ENCODE data around the gene NKD1. TPM values are rescaled to one million over a fixed set of nuclear protein-coding genes. Genes with fewer than 3 reads are reported as not detected.

The NKD1 gene
- total and polyA plus RNA-seq, 2 of the 8 experiments (the other 6 are each of a cell fraction or from before 2014, with no cell fraction given), result 0.70 to 4.5 TPM

DNA sequence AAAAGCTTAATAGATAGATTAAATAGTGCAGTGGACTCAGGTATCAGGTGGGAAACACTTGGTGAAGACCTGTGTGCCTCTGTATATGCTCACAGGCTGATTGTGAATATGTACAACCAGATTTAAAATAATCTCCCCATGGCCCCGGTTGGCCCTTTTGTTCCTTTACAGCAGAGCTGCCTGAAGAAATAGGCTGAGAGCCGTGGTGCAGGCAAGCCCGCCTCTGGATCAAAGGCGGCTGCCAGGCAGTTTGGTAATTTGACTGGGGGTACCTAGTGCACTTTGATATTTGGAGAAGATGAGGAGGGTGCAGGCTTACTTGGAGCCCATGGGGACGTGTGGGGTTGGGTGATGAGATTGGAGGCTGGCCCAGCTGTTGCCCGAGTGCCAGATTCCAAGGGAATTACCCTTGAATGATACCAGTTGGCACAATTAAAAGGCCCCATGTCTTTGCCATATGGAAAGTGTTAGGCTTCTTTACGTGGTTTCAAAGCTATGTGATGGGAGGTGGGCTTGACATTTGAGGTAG is 5.0 kb downstream of the NKD1 start:
- H3K27ac ChIP-seq (ENCODE audit: low read depth, low read length), result no peak overlapping the region
- H3K23ac ChIP-seq (ENCODE audit: insufficient read length), result no peak overlapping the region
- H4K91ac ChIP-seq (replicated peaks; ENCODE audit: insufficient read length, low read length), result no peak overlapping the region
- DNase-seq (ENCODE audit: low read depth in 1 of 2, low spot score in 2 of 2) (no peak), FAIRE-seq (no peak)
- peaks cover 0 to 2% (median 0%) of the 10 kb centered on the region in 4 experiments; a peak in 1 of 7 replicates for H3K4me1 ChIP-seq (replicated peaks in 1 of 4; ENCODE audit: control insufficient read depth in 3 of 4, insufficient read depth in 4 of 4, low read length in 3 of 4)
- H3K9ac ChIP-seq (replicated peaks in 1 of 4; ENCODE audit: extremely low read depth in 1 of 4, low read depth in 3 of 4, low read length in 3 of 4), result no peak overlapping the region
- ChIA-PET CTCF (ENCODE audit: partially characterized antibody) (interaction anchor here (1.2 kb wide), 3 partner anchors 75 to 118 kb away, joined by 3 to 5 read pairs (median 3); no protein-coding TSS in a partner anchor), POLR2A (ENCODE audit: partially characterized antibody) (no interaction called here)
- H2AFZ ChIP-seq (ENCODE audit: low read length), result no peak overlapping the region
- H3K23me2 ChIP-seq (ENCODE audit: low read depth, low read length), result peaks cover 9% of the 10 kb centered on the region; the same call in 1 of the 2 replicates
- no peak overlapping the region for H3K56ac ChIP-seq (replicated peaks; ENCODE audit: insufficient read length, low read depth, low read length)
- no peak overlapping the region for H3K14ac ChIP-seq (ENCODE audit: insufficient read length)
- H4K8ac ChIP-seq (ENCODE audit: extremely low read depth, insufficient read depth, low read length), result no peak overlapping the region
- no peaks in the 10 kb centered on the region for H4K20me1 ChIP-seq (replicated peaks in 1 of 2; ENCODE audit: control insufficient read depth in 1 of 2, insufficient read depth in 2 of 2, low read length in 2 of 2)
- no peak overlapping the region for H2BK120ac ChIP-seq (replicated peaks; ENCODE audit: low read depth, low read length)
- H2BK12ac ChIP-seq (ENCODE audit: low read depth, low read length), result no peak overlapping the region
- peaks cover 12 to 21% (median 19%) of the 10 kb centered on the region in 4 experiments for H3K27me3 ChIP-seq (replicated peaks in 1 of 4; ENCODE audit: control insufficient read depth in 3 of 4, extremely low read depth in 1 of 4, insufficient read depth in 3 of 4, low read length in 3 of 4)
- no peak overlapping the region for H3K4me2 ChIP-seq (ENCODE audit: insufficient read depth in 1 of 2, low read depth in 2 of 2, low read length in 2 of 2)
- no peak overlapping the region for H2BK5ac ChIP-seq (ENCODE audit: low read depth, low read length)
- no peaks in the 10 kb centered on the region for H3K79me2 ChIP-seq (ENCODE audit: control insufficient read depth in 1 of 2, insufficient read depth in 2 of 2, low read length in 2 of 2)
- no peak overlapping the region for H3K18ac ChIP-seq (ENCODE audit: extremely low read depth, low read length)
- no peak overlapping the region for H4K5ac ChIP-seq (ENCODE audit: insufficient read length, low read depth, low read length)
- no peak overlapping the region for H2AK5ac ChIP-seq (ENCODE audit: low read depth, low read length)
- no peak overlapping the region for H3K4ac ChIP-seq (replicated peaks; ENCODE audit: insufficient read length, low read depth, low read length)
- no peaks in the 10 kb centered on the region for H3K9me3 ChIP-seq (ENCODE audit: insufficient read depth in 2 of 2, low read depth in 1 of 2, low read length in 1 of 2)
- H3K36me3 ChIP-seq (ENCODE audit: control insufficient read depth in 2 of 4, insufficient read depth in 4 of 4, low read length in 3 of 4), result no peaks in the 10 kb centered on the region
- 85% methylated on average over 7 of the region's 7 CpGs; no CpG with 5 or more reads in 1 of the 2 experiments for WGBS, 2 experiments (ENCODE audit: extremely low coverage in 1 of 2, insufficient coverage in 1 of 2, insufficient read length in 1 of 2, insufficient replicate concordance in 2 of 2, low coverage in 1 of 2, low lambda C conversion rate in 2 of 2, missing lambda C conversion rate in 1 of 2)
- no peak overlapping the region for H2BK15ac ChIP-seq (ENCODE audit: low read length)
- no peaks in the 10 kb centered on the region for H3K79me1 ChIP-seq (ENCODE audit: low read depth, low read length)
- H2BK20ac ChIP-seq (ENCODE audit: low read length), result no peak overlapping the region
- no peak overlapping the region for H3K4me3 ChIP-seq (ENCODE audit: extremely low read depth in 1 of 4, insufficient read depth in 2 of 4, low read depth in 3 of 4, low read length in 4 of 4)
- no peak for TF ChIP-seq CHD1 (IDR thresholded peaks at IDR 0.05; ENCODE audit: low read depth, low read length)
- TF ChIP-seq KDM4A (IDR thresholded peaks at IDR 0.05; ENCODE audit: low read depth, low read length, severe bottlenecking), result no peak
- TF ChIP-seq ATF2 (IDR thresholded peaks at IDR 0.05; ENCODE audit: low read length), result no peak
- TF ChIP-seq POLR2A (IDR thresholded peaks at IDR 0.05; ENCODE audit: control extremely low read depth in 1 of 2, low read depth in 2 of 2, low read length in 2 of 2), result no peak
- TF ChIP-seq USF2 (IDR thresholded peaks at IDR 0.05; ENCODE audit: low read length), result no peak
- no peak for TF ChIP-seq TAF7 (optimal IDR thresholded peaks at IDR 0.05; ENCODE audit: borderline replicate concordance, low read depth, low read length)
- no peak for TF ChIP-seq SRF (IDR thresholded peaks at IDR 0.05; ENCODE audit: low read depth, low read length)
- TF ChIP-seq JUND (IDR thresholded peaks at IDR 0.05; ENCODE audit: low read length), result no peak
- TF ChIP-seq CTBP2 (IDR thresholded peaks at IDR 0.05; ENCODE audit: borderline replicate concordance, insufficient read depth, insufficient read length, low read length), result no peak
- TF ChIP-seq BACH1 (IDR thresholded peaks at IDR 0.05; ENCODE audit: low read length), result no peak
- TF ChIP-seq NANOG (IDR thresholded peaks at IDR 0.05; ENCODE audit: insufficient read depth, low read depth, low read length, poor library complexity, severe bottlenecking), result no peak

Data from H1 (cell line).